ENCODE results near the gene CNEP1R1. TPM values are rescaled to one million over a fixed set of nuclear protein-coding genes. Genes with fewer than 3 reads are reported as not detected.
"Not testable (repeated sequence)": the region's sequence is repeated elsewhere in the genome, so short reads cannot be mapped to it uniquely, and the experiment has no call there.

CNEP1R1 gene
- total RNA-seq, 1 experiment from 2014 or later: 13.8 TPM

DNA sequence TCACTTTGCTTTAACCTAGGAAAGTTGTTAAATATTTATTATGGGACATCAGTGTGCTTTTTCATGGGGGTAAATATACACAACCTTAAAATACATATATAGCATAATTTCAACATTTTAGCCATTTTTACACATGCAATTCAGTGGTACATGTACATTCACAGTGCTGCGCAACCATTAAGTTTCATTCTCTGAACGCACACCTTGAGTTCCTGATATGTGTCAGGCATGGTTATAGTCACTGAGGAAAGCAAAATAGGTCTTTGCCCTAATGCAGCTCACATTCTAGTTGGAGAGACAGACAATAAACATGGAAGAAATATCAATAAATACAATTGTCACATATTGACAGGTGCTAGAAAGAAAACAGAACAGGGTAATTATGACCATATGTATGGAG, 12.8 kb upstream of the CNEP1R1 start:
- no peak overlapping the region for H3K27ac Mint-ChIP-seq
- ChIA-PET CTCF (interaction anchor here (1.6 to 1.9 kb wide), 2 partner anchors 13 to 54 kb away, joined by 7 to 17 read pairs; partner anchors contain the start of gene CNEP1R1), POLR2A (interaction anchor here (0.8 kb wide), 1 partner anchor 158 kb away, joined by 3 read pairs; no protein-coding TSS in a partner anchor)
- no peak overlapping the region for H3K4me3 Mint-ChIP-seq
- H3K36me3 Mint-ChIP-seq: peaks cover 6% of the 10 kb centered on the region; the same call in 1 of the 2 replicates
- TF ChIP-seq ZNF263 (CRISPR knock-in tag; IDR thresholded peaks at IDR 0.05; ENCODE audit: low read depth): no peak
- no peak for TF ChIP-seq SMAD4 (CRISPR knock-in tag; IDR thresholded peaks at IDR 0.05)
- TF ChIP-seq, protein P1, sequence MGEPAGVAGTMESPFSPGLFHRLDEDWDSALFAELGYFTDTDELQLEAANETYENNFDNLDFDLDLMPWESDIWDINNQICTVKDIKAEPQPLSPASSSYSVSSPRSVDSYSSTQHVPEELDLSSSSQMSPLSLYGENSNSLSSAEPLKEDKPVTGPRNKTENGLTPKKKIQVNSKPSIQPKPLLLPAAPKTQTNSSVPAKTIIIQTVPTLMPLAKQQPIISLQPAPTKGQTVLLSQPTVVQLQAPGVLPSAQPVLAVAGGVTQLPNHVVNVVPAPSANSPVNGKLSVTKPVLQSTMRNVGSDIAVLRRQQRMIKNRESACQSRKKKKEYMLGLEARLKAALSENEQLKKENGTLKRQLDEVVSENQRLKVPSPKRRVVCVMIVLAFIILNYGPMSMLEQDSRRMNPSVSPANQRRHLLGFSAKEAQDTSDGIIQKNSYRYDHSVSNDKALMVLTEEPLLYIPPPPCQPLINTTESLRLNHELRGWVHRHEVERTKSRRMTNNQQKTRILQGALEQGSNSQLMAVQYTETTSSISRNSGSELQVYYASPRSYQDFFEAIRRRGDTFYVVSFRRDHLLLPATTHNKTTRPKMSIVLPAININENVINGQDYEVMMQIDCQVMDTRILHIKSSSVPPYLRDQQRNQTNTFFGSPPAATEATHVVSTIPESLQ (CRISPR knock-in tag; IDR thresholded peaks at IDR 0.05): no peak
- no peak for TF ChIP-seq ZNF232 (CRISPR knock-in tag; IDR thresholded peaks at IDR 0.05)
- no peak for TF ChIP-seq ZBTB21 (CRISPR knock-in tag; IDR thresholded peaks at IDR 0.05; ENCODE audit: borderline replicate concordance)
- DNase-seq (ENCODE audit: low spot score) (no peak), ATAC-seq (no peak)
- H3K27me3 Mint-ChIP-seq (ENCODE audit: low read depth): peaks cover 5% of the 10 kb centered on the region; the same call in 1 of the 2 replicates
- peaks cover 18% of the 10 kb centered on the region for H3K4me1 Mint-ChIP-seq
- H3K9me3 Mint-ChIP-seq: peaks cover 15% of the 10 kb centered on the region

DNA sequence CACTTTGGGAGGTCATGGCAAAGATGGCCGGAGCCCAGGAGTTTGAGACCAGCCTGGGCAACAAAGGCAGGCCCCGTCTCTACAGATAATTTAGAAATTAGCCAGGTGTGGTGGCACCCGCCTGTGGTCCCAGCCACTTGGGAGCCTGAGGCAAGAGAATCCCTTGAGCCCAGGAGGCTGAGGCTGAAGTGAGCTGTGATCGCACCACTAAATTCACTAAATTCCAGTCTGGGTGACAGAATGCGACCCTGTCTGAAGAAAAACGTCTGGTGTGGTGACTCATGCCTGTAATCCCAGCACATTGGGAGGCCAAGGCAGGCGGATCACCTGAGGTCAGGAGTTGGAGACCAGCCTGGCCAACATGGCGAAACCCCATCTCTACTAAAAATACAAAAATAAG, 10.8 kb upstream of the CNEP1R1 start:
- H3K9me3 Mint-ChIP-seq; H3K4me3 Mint-ChIP-seq; ATAC-seq; H3K36me3 Mint-ChIP-seq; H3K27ac Mint-ChIP-seq; H3K4me1 Mint-ChIP-seq; DNase-seq (ENCODE audit: low spot score); POLR2A ChIA-PET; H3K27me3 Mint-ChIP-seq (ENCODE audit: low read depth): not testable (repeated sequence)
- CTCF ChIA-PET: interaction anchor here (1.6 kb wide), 1 partner anchor 11 kb away, joined by 7 read pairs; the partner anchor contains the start of gene CNEP1R1

DNA sequence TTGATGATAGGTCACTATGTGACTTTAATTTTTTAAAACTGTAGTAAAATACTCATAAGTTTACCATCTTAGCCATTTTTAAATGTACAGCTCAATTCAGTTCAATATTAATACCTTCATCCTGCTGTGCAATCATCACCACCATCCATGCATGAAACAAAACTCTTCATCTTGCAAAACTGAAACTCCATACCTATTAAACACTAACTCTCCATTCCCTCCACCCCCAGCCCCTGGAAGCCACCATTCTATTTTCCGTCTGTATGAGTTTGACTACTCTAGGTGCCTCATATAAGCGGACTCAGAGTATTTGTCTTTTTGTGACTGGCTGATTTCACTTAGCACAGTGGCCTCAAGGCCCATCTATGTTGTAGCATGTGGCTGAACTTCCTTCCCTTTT, 9.4 kb upstream of the CNEP1R1 start:
- no peak overlapping the region for H3K4me3 Mint-ChIP-seq
- POLR2A ChIA-PET: no interaction called here
- TF ChIP-seq, protein P2, sequence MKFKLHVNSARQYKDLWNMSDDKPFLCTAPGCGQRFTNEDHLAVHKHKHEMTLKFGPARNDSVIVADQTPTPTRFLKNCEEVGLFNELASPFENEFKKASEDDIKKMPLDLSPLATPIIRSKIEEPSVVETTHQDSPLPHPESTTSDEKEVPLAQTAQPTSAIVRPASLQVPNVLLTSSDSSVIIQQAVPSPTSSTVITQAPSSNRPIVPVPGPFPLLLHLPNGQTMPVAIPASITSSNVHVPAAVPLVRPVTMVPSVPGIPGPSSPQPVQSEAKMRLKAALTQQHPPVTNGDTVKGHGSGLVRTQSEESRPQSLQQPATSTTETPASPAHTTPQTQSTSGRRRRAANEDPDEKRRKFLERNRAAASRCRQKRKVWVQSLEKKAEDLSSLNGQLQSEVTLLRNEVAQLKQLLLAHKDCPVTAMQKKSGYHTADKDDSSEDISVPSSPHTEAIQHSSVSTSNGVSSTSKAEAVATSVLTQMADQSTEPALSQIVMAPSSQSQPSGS (CRISPR knock-in tag; IDR thresholded peaks at IDR 0.05; ENCODE audit: borderline replicate concordance, low read depth): no peak
- TF ChIP-seq ZNF138 (CRISPR knock-in tag; conservative IDR thresholded peaks at IDR 0.05) (no peak), ZNF671 (CRISPR knock-in tag; IDR thresholded peaks at IDR 0.05) (no peak), SMAD3 (CRISPR knock-in tag; IDR thresholded peaks at IDR 0.05; ENCODE audit: borderline replicate concordance) (no peak), MYBL2 (CRISPR knock-in tag; IDR thresholded peaks at IDR 0.05) (no peak), ELF4 (CRISPR knock-in tag; IDR thresholded peaks at IDR 0.05; ENCODE audit: low read depth) (no peak), JAZF1 (CRISPR knock-in tag; IDR thresholded peaks at IDR 0.05) (no peak), ZBTB21 (CRISPR knock-in tag; IDR thresholded peaks at IDR 0.05; ENCODE audit: borderline replicate concordance) (no peak), GRHL2 (CRISPR knock-in tag; IDR thresholded peaks at IDR 0.05; ENCODE audit: insufficient replicate concordance, severe bottlenecking) (no peak), NFYB (CRISPR knock-in tag; conservative IDR thresholded peaks at IDR 0.05; ENCODE audit: low read depth) (no peak), EMX1 (CRISPR knock-in tag; IDR thresholded peaks at IDR 0.05) (no peak)
- TF ChIP-seq, protein P3, sequence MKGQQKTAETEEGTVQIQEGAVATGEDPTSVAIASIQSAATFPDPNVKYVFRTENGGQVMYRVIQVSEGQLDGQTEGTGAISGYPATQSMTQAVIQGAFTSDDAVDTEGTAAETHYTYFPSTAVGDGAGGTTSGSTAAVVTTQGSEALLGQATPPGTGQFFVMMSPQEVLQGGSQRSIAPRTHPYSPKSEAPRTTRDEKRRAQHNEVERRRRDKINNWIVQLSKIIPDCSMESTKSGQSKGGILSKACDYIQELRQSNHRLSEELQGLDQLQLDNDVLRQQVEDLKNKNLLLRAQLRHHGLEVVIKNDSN (CRISPR knock-in tag; IDR thresholded peaks at IDR 0.05): no peak
- TF ChIP-seq, protein P4, sequence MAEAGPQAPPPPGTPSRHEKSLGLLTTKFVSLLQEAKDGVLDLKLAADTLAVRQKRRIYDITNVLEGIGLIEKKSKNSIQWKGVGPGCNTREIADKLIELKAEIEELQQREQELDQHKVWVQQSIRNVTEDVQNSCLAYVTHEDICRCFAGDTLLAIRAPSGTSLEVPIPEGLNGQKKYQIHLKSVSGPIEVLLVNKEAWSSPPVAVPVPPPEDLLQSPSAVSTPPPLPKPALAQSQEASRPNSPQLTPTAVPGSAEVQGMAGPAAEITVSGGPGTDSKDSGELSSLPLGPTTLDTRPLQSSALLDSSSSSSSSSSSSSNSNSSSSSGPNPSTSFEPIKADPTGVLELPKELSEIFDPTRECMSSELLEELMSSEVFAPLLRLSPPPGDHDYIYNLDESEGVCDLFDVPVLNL (CRISPR knock-in tag; IDR thresholded peaks at IDR 0.05; ENCODE audit: borderline replicate concordance, low read depth): no peak
- TF ChIP-seq, protein P5, sequence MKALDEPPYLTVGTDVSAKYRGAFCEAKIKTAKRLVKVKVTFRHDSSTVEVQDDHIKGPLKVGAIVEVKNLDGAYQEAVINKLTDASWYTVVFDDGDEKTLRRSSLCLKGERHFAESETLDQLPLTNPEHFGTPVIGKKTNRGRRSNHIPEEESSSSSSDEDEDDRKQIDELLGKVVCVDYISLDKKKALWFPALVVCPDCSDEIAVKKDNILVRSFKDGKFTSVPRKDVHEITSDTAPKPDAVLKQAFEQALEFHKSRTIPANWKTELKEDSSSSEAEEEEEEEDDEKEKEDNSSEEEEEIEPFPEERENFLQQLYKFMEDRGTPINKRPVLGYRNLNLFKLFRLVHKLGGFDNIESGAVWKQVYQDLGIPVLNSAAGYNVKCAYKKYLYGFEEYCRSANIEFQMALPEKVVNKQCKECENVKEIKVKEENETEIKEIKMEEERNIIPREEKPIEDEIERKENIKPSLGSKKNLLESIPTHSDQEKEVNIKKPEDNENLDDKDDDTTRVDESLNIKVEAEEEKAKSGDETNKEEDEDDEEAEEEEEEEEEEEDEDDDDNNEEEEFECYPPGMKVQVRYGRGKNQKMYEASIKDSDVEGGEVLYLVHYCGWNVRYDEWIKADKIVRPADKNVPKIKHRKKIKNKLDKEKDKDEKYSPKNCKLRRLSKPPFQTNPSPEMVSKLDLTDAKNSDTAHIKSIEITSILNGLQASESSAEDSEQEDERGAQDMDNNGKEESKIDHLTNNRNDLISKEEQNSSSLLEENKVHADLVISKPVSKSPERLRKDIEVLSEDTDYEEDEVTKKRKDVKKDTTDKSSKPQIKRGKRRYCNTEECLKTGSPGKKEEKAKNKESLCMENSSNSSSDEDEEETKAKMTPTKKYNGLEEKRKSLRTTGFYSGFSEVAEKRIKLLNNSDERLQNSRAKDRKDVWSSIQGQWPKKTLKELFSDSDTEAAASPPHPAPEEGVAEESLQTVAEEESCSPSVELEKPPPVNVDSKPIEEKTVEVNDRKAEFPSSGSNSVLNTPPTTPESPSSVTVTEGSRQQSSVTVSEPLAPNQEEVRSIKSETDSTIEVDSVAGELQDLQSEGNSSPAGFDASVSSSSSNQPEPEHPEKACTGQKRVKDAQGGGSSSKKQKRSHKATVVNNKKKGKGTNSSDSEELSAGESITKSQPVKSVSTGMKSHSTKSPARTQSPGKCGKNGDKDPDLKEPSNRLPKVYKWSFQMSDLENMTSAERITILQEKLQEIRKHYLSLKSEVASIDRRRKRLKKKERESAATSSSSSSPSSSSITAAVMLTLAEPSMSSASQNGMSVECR (CRISPR knock-in tag; IDR thresholded peaks at IDR 0.05; ENCODE audit: borderline replicate concordance): no peak
- TF ChIP-seq, protein P6, sequence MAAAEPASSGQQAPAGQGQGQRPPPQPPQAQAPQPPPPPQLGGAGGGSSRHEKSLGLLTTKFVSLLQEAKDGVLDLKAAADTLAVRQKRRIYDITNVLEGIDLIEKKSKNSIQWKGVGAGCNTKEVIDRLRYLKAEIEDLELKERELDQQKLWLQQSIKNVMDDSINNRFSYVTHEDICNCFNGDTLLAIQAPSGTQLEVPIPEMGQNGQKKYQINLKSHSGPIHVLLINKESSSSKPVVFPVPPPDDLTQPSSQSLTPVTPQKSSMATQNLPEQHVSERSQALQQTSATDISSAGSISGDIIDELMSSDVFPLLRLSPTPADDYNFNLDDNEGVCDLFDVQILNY (CRISPR knock-in tag; IDR thresholded peaks at IDR 0.05): no peak
- TF ChIP-seq, protein P7, sequence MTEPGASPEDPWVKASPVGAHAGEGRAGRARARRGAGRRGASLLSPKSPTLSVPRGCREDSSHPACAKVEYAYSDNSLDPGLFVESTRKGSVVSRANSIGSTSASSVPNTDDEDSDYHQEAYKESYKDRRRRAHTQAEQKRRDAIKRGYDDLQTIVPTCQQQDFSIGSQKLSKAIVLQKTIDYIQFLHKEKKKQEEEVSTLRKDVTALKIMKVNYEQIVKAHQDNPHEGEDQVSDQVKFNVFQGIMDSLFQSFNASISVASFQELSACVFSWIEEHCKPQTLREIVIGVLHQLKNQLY (CRISPR knock-in tag; IDR thresholded peaks at IDR 0.05): no peak

More for the DNA sequence above, 9.4 kb upstream of the CNEP1R1 start:
- no peaks in the 10 kb centered on the region for H3K4me1 Mint-ChIP-seq
- no peaks in the 10 kb centered on the region for H3K36me3 Mint-ChIP-seq
- no peak overlapping the region for H3K27ac Mint-ChIP-seq
- CTCF ChIA-PET: interaction anchor here (1.7 to 2.3 kb wide), 2 partner anchors 10 to 58 kb away, joined by 5 to 9 read pairs; partner anchors contain the start of gene CNEP1R1
- no peak for DNase-seq (ENCODE audit: low spot score)
- no peaks in the 10 kb centered on the region; the same call in 1 of the 2 replicates for H3K27me3 Mint-ChIP-seq (ENCODE audit: low read depth)
- no peak for ATAC-seq
- H3K9me3 Mint-ChIP-seq: no peaks in the 10 kb centered on the region

All from WTC11 (cell line).